Keratinocyte (primary cell): ENCODE results near the gene POMT1. TPM values are rescaled to one million over a fixed set of nuclear protein-coding genes. Genes with fewer than 3 reads are reported as not detected.

Source experiments
- DNase-seq: peaks from one replicate; pipeline ENCODE4 v3.0.0-alpha.2; 2011; ENCODE audit warnings: low read depth, missing footprints, low spot score
- FAIRE-seq: peaks from 2 replicates; lab custom pipeline; 2011; peaks lifted over from hg19 to GRCh38; lab: Jason Lieb, UNC
- H2AFZ ChIP-seq: 2 replicates; pipeline ENCODE4 v1.6.0; 2012; ENCODE audit warnings: low read length, control low read depth, inconsistent platforms; ENCODE audit not compliant: control insufficient read depth
- H3K27ac ChIP-seq: 2 replicates; pipeline ENCODE4 v1.5.1; 2011; ENCODE audit warnings: low read length; ENCODE audit not compliant: control insufficient read depth, insufficient read depth
- H3K27me3 ChIP-seq: 3 replicates; pipeline ENCODE4 v1.6.0; 2011; ENCODE audit warnings: low read length; ENCODE audit not compliant: control insufficient read depth, insufficient read depth; ENCODE audit errors: extremely low read depth
- H3K36me3 ChIP-seq, 2 experiments: 2 replicates in 1 of 2; 3 replicates in 1 of 2; pipeline ENCODE4 v1.5.1; 2011; ENCODE audit warnings: low read length in 2 of 2, mild to moderate bottlenecking in 1 of 2; ENCODE audit not compliant: control insufficient read depth in 2 of 2, insufficient read depth in 2 of 2; ENCODE audit errors: extremely low read depth in 1 of 2
- H3K4me1 ChIP-seq: 3 replicates; pipeline ENCODE4 v1.5.1; 2011; ENCODE audit warnings: low read length; ENCODE audit not compliant: control insufficient read depth, insufficient read depth; ENCODE audit errors: extremely low read depth
- H3K4me2 ChIP-seq: 3 replicates; pipeline ENCODE4 v1.6.0; 2011; ENCODE audit warnings: low read depth, low read length; ENCODE audit not compliant: control insufficient read depth, insufficient read depth; ENCODE audit errors: extremely low read depth
- H3K4me3 ChIP-seq, 3 experiments: fragments of 200-600 bp in 1 of 3; sonication (generic) in 1 of 3; 2 replicates in 2 of 3; 3 replicates in 1 of 3; pipeline ENCODE4 v1.5.1; 2011 to 2016; ENCODE audit warnings: low read length in 3 of 3, mild to moderate bottlenecking in 3 of 3, control low read depth in 2 of 3, inconsistent platforms in 1 of 3, low read depth in 1 of 3, mixed read lengths in 1 of 3, mixed run types in 1 of 3, moderate library complexity in 1 of 3; ENCODE audit not compliant: control insufficient read depth in 2 of 3, insufficient read depth in 2 of 3; ENCODE audit errors: extremely low read depth in 1 of 3
- H3K79me2 ChIP-seq: 2 replicates; pipeline ENCODE4 v1.6.0; 2012; ENCODE audit warnings: low read length; ENCODE audit not compliant: control insufficient read depth, insufficient read depth
- H3K9ac ChIP-seq: 3 replicates; pipeline ENCODE4 v1.6.0; 2011; ENCODE audit warnings: low read length; ENCODE audit not compliant: control insufficient read depth, insufficient read depth; ENCODE audit errors: extremely low read depth
- H3K9me1 ChIP-seq: 3 replicates; pipeline ENCODE4 v1.6.0; 2011; ENCODE audit warnings: low read length; ENCODE audit not compliant: control insufficient read depth, insufficient read depth; ENCODE audit errors: extremely low read depth
- H3K9me3 ChIP-seq: 2 replicates; pipeline ENCODE4 v1.5.1; 2012; ENCODE audit warnings: low read depth, low read length; ENCODE audit not compliant: control insufficient read depth
- H4K20me1 ChIP-seq: 3 replicates; pipeline ENCODE4 v1.6.0; 2011; ENCODE audit warnings: low read length; ENCODE audit not compliant: control insufficient read depth, insufficient read depth; ENCODE audit errors: extremely low read depth
- CTCF ChIP-seq, 3 experiments: IDR thresholded peaks in 1 of 3; conservative IDR thresholded peaks in 1 of 3; optimal IDR thresholded peaks in 1 of 3; 2 replicates in 2 of 3; 3 replicates in 1 of 3; pipeline versions ENCODE3 to v1.5.1; 2011; ENCODE audit warnings: low read length in 3 of 3, mild to moderate bottlenecking in 3 of 3, moderate library complexity in 2 of 3, control low read depth in 1 of 3, inconsistent platforms in 1 of 3; ENCODE audit not compliant: insufficient read depth in 2 of 3; ENCODE audit errors: extremely low read depth in 1 of 3
- EZH2 ChIP-seq: IDR thresholded peaks from one replicate; pipeline ENCODE4 v1.6.1; 2012; ENCODE audit warnings: inconsistent platforms, mild to moderate bottlenecking, low read length, moderate library complexity
- dilution Hi-C: fragments of 300-500 bp; cut with MboI; formaldehyde crosslinking; loops from one replicate; pipeline ENCODE4 v1.7.0; 2020; ENCODE audit warnings: low sequenced_read_pairs; ENCODE audit not compliant: extremely low pct_ligation_motif_present
- polyA plus RNA-seq, 5 experiments: library from polyadenylated mRNA; depleted of rRNA in 3 of 5; stranded (reverse) in 3 of 5; stranded (forward) in 1 of 5; unstranded in 1 of 5; fragments of >200 nt; gene quantifications; 1 replicate in 1 of 5; 2 replicates in 3 of 5; 3 replicates in 1 of 5; pipeline versions ENCODE4 v1.2.1 to v1.2.3, GENCODE V29; 2011 to 2012; ENCODE audit warnings: missing spikeins in 2 of 5, low read depth in 1 of 5, low replicate concordance in 1 of 5

The POMT1 gene
- polyA plus RNA-seq, 1 donor (not counting 4 experiments of a cell fraction or from before 2014, with no cell fraction given) = 10.3 TPM

- H3K4me1 ChIP-seq = no peaks in the 10 kb centered on the region
- no peak overlapping the region for H2AFZ ChIP-seq
- FAIRE-seq = no peak
- peaks cover 34 to 46% of the 10 kb centered on the region in 2 experiments for H3K36me3 ChIP-seq
- no peak for DNase-seq
- no peaks in the 10 kb centered on the region for H3K79me2 ChIP-seq
- H3K9me1 ChIP-seq = no peaks in the 10 kb centered on the region
- no peak overlapping the region for H3K4me2 ChIP-seq
- H3K9me3 ChIP-seq = no peaks in the 10 kb centered on the region
- H3K4me3 ChIP-seq = no peak overlapping the region
- peaks cover 4% of the 10 kb centered on the region for H4K20me1 ChIP-seq
- TF ChIP-seq CTCF (optimal IDR thresholded peaks at IDR 0.05 in 1 of 3, IDR thresholded peaks at IDR 0.05 in 1 of 3, conservative IDR thresholded peaks at IDR 0.05 in 1 of 3; ENCODE audit: extremely low read depth in 1 of 3, insufficient read depth in 2 of 3, low read length in 3 of 3) (no peak), EZH2 (no peak)
- H3K27ac ChIP-seq = no peak overlapping the region
- no peak overlapping the region for H3K9ac ChIP-seq
- dilution Hi-C loops = no loop called here
- no peaks in the 10 kb centered on the region for H3K27me3 ChIP-seq
Measured at GRCh38 chr9:131523086-131523388, 20.3 kb downstream of the POMT1 start.

- peaks cover 34 to 45% of the 10 kb centered on the region in 2 experiments for H3K36me3 ChIP-seq
- no peak overlapping the region for H2AFZ ChIP-seq
- no peak overlapping the region for H3K9ac ChIP-seq
- FAIRE-seq = no peak
- no peak for DNase-seq
- H3K9me1 ChIP-seq = no peaks in the 10 kb centered on the region
- H3K4me3 ChIP-seq = no peak overlapping the region
- no peaks in the 10 kb centered on the region for H3K27me3 ChIP-seq
- dilution Hi-C loops = no loop called here
- H3K4me1 ChIP-seq = no peaks in the 10 kb centered on the region
- TF ChIP-seq CTCF (optimal IDR thresholded peaks at IDR 0.05 in 1 of 3, IDR thresholded peaks at IDR 0.05 in 1 of 3, conservative IDR thresholded peaks at IDR 0.05 in 1 of 3; ENCODE audit: extremely low read depth in 1 of 3, insufficient read depth in 2 of 3, low read length in 3 of 3) = no peak
- TF ChIP-seq EZH2 = no peak
- no peaks in the 10 kb centered on the region for H3K9me3 ChIP-seq
- H3K79me2 ChIP-seq = no peaks in the 10 kb centered on the region
- no peak overlapping the region for H3K27ac ChIP-seq
- H4K20me1 ChIP-seq = peaks cover 4% of the 10 kb centered on the region
- no peak overlapping the region for H3K4me2 ChIP-seq
Measured at GRCh38 chr9:131523451-131524435, 21.0 kb downstream of the POMT1 start.
